ENCODE data around the gene ZC3H10. TPM values are rescaled to one million over a fixed set of nuclear protein-coding genes. Genes with fewer than 3 reads are reported as not detected.
A peak's percentile ranks its signal among the peaks of the same experiment; 100 is the strongest.

ZC3H10 gene
- total and polyA plus RNA-seq, 12 donors, result 2.2 to 15.0 (median 7.6) TPM

DNA sequence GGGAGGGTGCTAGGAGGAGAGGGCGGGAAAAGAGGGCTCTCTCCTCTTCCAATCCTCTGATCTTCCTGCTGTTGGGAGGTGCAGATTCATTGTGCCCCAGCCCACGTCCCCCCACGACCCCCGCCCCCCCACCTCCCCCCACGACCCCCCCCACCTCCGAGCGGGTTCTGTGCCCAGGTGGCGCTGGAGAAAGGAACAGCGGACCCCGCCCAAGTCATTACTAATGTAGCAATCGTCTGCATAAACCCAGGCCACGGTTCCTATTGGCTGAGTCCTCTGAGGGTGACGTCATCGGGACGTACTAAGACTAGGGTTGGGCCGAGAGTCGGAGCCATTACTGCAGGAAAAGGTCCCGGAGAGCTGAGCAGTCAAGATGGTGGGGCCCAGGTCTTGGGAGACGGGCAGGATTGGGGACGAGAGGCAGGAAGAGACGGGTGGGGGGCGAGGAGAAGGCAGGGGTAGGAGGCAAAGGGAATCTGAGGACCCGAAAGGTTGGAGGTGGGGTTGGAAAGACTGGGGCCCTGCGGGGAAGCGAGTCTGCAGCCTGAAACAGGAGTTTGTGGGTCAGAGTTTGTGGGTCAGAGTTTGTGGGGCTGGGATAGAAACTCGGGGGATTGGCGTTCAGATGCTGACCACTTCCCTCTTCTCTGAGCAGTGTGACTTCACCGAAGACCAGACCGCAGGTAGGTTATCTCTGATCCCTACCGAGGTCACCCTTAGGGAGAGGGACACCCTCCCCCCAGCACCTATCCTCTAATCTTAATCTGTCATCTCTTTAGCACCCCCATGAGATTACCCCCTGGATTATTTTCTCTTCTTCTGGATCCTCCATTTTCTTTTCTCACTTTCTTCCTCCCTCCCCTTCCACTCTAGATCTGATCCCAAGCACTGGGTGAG, 40.2 kb downstream of the ZC3H10 start, which contains the start of gene MYL6:
Gene MYL6, plus strand, starts transcription at position 331 of the 897 bp plus-strand sequence. Its CDS starts 43 bp downstream, at position 374.
- intact Hi-C loops (cut with DNase I), result no loop called here
- TF ChIP-seq, protein P1, sequence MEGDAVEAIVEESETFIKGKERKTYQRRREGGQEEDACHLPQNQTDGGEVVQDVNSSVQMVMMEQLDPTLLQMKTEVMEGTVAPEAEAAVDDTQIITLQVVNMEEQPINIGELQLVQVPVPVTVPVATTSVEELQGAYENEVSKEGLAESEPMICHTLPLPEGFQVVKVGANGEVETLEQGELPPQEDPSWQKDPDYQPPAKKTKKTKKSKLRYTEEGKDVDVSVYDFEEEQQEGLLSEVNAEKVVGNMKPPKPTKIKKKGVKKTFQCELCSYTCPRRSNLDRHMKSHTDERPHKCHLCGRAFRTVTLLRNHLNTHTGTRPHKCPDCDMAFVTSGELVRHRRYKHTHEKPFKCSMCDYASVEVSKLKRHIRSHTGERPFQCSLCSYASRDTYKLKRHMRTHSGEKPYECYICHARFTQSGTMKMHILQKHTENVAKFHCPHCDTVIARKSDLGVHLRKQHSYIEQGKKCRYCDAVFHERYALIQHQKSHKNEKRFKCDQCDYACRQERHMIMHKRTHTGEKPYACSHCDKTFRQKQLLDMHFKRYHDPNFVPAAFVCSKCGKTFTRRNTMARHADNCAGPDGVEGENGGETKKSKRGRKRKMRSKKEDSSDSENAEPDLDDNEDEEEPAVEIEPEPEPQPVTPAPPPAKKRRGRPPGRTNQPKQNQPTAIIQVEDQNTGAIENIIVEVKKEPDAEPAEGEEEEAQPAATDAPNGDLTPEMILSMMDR (IDR thresholded peaks at IDR 0.05), result no peak
- TF ChIP-seq POLR2A (IDR thresholded peaks at IDR 0.05), result peak; percentile 98 to 99
- peaks cover 0 to 39% of the 10 kb centered on the region in 2 donors for H3K36me3 ChIP-seq (replicated peaks in 1 of 2)
- peak within 1 kb of the TSS; percentile 55 to 71 (median 62) for H3K4me3 ChIP-seq
- H3K27me3 ChIP-seq, result no peaks in the 10 kb centered on the region
- peak; percentile 95 to 100 (median 98) for DNase-seq
- H3K4me1 ChIP-seq (replicated peaks in 1 of 2), result peaks cover 22 to 31% of the 10 kb centered on the region in 2 donors
- no peaks in the 10 kb centered on the region for H3K9me3 ChIP-seq (replicated peaks in 1 of 3)
- 0 to 1% (median 1%) methylated on average over 22 to 30 of the region's 30 CpGs for WGBS, 4 donors
- H3K27ac ChIP-seq, result peak within 1 kb of the TSS; percentile 94 to 98 (median 96)

DNA sequence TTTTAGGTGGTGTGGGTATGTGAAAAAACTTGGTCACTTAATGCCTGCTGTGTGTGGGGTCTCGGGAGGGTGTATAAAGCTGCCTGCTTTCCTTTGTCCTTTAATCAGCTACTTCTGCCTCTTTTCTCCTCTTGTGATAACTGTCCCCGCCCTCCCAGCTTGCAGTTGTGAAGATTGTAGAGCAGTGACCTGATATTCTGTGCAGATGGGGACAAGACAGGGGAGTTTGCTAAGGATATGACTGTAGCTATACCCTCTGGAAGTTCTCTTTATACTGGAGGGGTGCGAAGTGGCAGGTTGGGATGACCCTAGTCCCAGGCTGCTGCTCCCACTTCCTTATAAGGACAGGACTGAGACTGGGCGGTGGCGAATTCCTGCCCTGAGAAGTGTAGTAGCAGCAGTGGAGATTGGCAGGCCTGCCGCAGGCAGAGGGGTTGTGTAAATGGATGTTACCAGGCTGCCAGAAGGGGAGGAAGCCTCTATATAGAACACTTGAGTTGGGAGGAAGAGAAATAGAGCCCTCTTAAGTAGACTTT, 40.9 kb downstream of the ZC3H10 start:
- Histone ChIP-seq H3K27me3 (no peaks in the 10 kb centered on the region), H3K36me3 (replicated peaks in 1 of 2) (peaks cover 0 to 46% of the 10 kb centered on the region in 2 donors), H3K4me1 (replicated peaks in 1 of 2) (peaks cover 22 to 31% of the 10 kb centered on the region in 2 donors), H3K27ac (peak overlapping the region; percentile 94 to 98 (median 96)), H3K4me3 (peak overlapping the region; percentile 55 to 71 (median 62)), H3K9me3 (replicated peaks in 1 of 3) (no peaks in the 10 kb centered on the region)
- intact Hi-C loops (cut with DNase I), result no loop called here
- TF ChIP-seq, protein P1 (IDR thresholded peaks at IDR 0.05), result no peak
- peak; percentile 47 to 66 for TF ChIP-seq POLR2A (IDR thresholded peaks at IDR 0.05)
- peak; percentile 59 to 92 (median 79) for DNase-seq
- 0 to 1% (median 0%) methylated on average over 3 to 6 of the region's 6 CpGs for WGBS, 4 donors

DNA sequence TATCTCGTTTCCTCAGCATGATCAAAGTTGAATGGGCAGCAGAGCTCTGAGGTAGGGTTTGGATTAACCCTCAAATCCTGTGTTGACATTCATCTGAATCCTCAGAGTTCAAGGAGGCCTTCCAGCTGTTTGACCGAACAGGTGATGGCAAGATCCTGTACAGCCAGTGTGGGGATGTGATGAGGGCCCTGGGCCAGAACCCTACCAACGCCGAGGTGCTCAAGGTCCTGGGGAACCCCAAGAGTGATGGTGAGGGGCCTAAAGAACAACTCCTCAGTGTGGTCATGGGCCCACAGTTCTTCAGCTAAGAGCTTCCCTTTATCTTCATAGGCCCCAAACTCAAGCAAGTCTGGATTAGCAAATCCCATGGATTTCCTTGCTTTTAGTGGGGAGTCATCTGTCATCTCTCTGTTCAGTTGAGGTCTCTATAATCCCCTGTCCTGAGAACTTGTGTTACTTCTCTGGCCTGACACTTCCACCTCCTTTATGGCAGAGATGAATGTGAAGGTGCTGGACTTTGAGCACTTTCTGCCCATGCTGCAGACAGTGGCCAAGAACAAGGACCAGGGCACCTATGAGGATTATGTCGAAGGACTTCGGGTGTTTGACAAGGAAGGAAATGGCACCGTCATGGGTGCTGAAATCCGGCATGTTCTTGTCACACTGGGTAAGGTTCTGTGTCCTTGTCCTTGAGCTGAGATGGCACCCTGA, 41.6 kb downstream of the ZC3H10 start:
- intact Hi-C loops (cut with DNase I), result loop anchor here in 1 of 2 donors (5.0 kb wide), 1 partner anchor 32 kb away; the partner anchor contains the start of gene ESYT1
- Histone ChIP-seq H3K4me1 (replicated peaks in 1 of 2) (peaks cover 22 to 31% of the 10 kb centered on the region in 2 donors), H3K9me3 (replicated peaks in 1 of 3) (no peaks in the 10 kb centered on the region), H3K36me3 (replicated peaks in 1 of 2) (peaks cover 0 to 53% of the 10 kb centered on the region in 2 donors), H3K27me3 (no peaks in the 10 kb centered on the region), H3K4me3 (peak overlapping the region in 3 of 4 donors; percentile 55 to 71 (median 66)), H3K27ac (peak overlapping the region; percentile 94 to 98 (median 96))
- no peak for TF ChIP-seq POLR2A (IDR thresholded peaks at IDR 0.05)
- TF ChIP-seq, protein P1 (IDR thresholded peaks at IDR 0.05), result no peak
- WGBS, 4 donors, result 13 to 22% (median 14%) methylated on average over 5 to 8 of the region's 8 CpGs
- no peak for DNase-seq

Measured in adrenal gland (tissue), 12 donors.